ENCODE results near the gene NPIPA5. TPM values are rescaled to one million over a fixed set of nuclear protein-coding genes. Genes with fewer than 3 reads are reported as not detected.

Gene NPIPA5
- total RNA-seq, result 0.21 and 2.1 TPM in 2 replicates

GRCh38 chr16:15378194-15378593, at the start of gene NPIPA5:
NPIPA5 (minus strand) TSS chr16:15378294; CDS start chr16:15378294, 0 bp downstream.

GRCh38 chr16:15395631-15396508, 17.8 kb upstream of the NPIPA5 start, which contains the start of gene MPV17L:
MPV17L (plus strand) TSS chr16:15395754; CDS start chr16:15395898, 144 bp downstream.

Other genes starting within 250 kb of the NPIPA5 start
- 0.64 and 1.4 TPM in 2 replicates for gene MPV17L, start 17.5 kb upstream of the NPIPA5 start, total RNA-seq
- 2.1 and 2.7 TPM in 2 replicates for gene BMERB1, start 56.3 kb upstream of the NPIPA5 start, total RNA-seq